DLD1 (cell line): ENCODE data around the gene WSCD1.

Experiments
- in situ Hi-C: cut with HindIII; loops from 2 replicates; pipeline ENCODE4 v1.10.0; 2017; ENCODE audit warnings: low sequenced_read_pairs

Gene WSCD1

DNA sequence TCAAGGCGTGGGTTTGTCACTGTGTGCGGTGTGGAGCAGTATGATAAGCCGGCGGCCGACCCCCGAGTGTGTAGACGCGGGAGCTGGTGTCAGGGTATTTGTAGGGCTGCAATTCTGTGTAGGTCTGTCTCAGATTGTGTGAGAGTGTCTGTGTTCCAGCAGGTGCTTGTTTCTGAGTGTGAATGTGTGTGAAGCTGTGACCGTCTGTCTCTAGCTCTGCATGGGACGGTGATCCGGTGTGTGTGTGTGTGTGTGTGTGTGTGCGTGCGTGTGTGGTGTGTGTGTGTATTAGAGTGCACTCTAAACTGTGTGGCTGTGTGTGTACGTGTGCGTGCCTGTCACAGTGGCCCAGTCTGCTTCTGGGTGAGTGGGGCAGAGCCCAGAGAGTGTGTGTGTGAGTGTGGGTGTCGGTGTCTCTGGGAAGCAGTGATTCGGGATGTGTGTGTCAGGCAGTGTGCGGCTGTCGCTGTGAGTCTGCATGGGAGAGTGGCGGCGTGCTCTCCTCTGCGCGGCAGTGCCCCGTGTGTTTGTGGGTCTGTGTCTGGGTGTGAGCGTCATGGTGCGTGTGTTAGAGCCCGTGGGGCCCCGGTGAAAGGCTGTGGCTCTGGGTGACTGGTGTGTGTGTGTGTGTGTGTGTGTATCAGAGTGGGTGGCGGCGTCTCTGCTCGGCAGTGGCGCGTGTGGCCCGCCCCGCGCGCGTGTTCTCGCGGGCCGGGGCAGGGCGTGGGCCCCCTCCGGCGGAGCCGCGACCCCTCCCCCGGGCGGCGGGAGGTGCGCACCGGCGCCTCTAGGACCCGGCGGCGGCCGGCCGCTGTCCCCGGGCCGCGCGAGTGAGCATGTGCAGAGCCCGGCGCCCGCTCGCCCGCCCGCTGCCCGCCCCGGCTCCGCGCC lies at the start of gene WSCD1:
WSCD1 (plus strand) TSS at position 841 of the 891 bp plus-strand sequence. CDS start 10,280 bp downstream, outside the sequence.
- in situ Hi-C loops = no loop called here

DNA sequence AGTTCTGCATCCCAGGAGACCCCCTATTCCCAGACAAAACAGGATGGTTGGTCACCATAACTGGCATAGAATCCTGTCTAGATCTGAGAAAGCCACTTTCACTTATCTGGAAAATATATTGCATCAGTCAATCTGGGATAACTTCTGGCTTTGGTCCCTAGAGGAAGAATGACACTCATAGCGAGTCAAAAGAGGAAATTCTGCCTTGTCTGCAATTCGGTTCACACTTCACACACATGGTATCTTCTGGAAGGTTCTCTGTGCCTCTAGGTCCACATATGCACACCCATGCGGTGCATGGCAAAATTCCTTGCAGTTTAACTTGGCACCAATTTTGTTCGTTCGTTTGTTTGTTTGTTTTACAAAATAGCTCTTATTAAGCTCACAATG lies 49.2 kb upstream of the WSCD1 start:
- in situ Hi-C loops = no loop called here

DNA sequence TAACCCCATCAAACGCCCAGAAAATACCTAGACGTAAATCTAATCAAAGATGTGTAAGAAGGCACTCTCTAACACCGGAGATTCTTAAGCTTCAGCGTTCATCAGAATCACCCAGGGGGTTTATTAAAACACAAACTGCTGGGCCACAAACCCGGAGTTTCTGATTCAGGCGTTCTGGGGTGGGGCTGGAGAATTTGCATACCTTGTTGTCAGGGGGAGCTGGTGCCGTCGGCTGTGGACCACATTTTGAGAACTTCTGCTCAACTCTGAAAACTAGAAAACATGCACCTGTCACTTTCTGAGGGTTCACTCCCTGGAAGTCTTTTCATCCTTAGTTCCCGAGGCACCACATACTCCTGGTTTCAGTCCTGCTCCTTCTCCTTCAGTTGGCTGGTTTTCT lies 48.6 kb upstream of the WSCD1 start:
- in situ Hi-C loops = no loop called here

DNA sequence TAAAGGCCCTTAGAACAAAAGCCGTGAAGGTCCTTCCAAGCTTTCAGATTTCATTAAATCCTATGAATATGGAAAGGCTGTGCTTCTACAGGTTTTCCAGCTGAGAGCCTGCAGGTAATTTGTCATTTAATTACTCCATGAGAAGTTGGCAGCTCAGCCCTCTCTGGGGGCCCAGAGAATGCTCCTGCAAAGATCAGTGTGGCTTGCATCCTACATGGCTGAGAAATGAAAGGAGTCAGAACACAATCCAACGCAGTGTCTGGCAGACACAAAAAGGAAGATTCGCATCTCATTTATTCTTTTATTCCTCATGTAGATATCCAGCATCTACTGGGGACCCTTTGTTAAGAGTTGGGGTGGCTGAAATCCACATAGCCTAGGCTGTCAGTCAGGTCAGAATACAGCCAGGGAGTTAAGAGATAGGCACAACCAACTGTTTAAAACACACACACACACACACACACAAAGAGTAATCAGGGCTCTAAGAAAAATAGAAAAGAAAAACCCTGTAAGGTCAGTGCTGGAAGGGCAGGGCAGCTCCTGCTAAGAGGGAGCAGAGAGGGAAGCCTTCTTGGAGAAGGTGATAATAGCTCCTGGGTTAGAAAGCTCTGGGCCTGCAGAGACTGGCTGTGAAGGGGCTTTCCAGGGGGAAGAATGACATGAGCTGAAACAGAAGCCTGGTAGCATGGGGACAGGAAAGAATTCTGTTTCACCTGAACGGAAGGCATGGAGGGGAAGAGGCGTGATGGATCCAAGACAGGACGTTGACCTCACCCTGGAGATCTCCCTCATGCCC lies 46.9 kb upstream of the WSCD1 start:
- in situ Hi-C loops = no loop called here

DNA sequence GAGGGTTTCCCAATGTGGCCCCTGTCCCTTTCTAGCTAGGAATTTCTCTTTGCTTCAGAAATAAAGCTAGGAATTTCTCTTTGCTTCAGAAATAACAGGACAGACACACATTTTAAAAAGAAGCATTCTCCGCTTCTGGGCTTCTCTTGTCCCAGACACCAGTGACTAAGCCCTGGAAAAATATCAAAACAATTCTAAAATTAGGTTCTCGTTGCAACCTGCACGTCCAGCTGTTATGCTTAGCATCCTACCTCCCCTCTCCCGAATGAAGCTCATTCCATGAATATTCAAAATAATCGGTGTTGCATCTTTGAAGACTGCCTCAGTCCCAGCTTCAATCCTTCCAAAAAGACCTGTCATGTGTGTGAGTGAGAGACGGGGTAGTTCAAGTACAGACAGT lies 45.6 kb upstream of the WSCD1 start:
- in situ Hi-C loops = no loop called here

DNA sequence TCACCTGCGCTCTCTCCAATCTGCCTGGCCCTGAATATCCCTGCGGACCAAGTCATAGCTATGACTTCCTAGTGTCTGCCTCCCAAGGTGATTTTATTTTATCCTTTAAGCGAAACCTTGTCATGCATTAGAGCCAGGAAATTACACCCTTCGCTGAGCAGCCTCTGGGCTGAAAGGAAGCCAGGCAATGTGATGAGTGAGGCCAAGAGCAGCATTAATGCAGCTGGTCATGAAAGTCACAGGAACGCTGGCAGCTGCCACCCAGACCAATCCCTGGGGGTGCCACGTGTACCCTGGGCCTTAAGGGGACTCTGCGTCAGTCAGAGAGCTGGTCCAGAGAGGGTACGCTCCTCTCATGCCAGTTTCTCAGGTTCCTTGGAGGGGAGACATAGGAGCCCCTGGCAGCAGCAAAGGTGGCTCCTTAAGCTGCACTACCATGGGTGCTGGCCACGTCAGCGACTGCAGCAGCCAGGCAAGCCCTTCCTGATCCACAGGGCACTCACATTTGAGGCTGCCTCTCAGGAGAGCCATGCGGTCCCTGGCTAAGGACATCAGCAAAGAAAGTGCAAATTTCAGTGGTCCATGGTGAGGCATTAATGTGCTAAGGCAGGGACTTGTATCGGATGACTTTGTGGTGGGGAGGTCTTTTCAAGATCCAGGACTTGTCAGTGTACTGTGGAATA lies 42.7 kb upstream of the WSCD1 start:
- in situ Hi-C loops = no loop called here

DNA sequence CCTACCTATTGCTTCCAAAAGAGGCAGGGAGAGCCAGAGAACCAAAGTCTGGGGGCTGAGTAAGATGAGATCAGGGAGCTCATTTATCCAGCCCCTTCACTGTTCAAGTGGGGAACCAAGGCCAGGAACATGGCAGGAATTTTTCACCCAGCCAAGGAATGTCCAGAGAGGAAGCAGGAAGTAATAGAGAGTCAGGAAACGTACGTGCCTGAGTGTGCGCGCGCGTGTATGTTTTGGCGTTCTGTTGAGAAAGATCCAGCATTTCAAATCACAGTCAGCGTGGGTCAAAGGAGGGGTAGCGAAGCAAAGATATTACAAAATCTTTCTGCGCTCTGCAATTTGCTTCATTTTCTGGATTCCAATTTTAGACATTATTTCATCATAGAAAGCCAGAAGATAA lies 41.9 kb upstream of the WSCD1 start:
- in situ Hi-C loops = no loop called here

DNA sequence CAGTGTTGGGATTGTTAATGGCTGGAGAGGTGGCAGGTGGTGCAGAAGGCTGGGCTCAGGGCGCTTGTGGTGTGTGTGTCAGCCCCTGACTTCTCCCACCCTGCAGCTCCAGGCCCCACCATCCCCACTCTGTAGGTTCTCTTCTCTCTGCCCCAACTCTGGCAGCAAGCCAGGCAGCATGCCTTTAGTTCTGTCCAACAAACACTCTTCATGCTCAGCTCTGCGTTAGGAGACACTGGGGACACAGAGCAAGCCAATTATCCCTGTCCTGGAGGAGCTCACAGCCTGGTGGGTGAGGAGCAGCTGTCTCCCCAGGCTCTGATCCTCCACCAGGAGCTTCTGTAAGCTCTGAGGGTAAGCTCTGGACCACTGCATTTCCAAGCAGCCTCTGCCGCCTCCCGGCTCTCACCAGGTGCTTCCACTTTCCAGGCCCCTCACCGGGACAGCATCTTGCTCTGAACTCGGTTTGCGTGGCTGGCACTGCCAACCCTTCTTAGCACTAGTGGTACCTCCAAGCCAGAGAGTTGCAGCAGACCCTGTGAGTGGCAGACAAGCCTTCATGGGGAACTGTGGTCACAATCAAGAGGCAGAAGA lies 34.3 kb upstream of the WSCD1 start:
- in situ Hi-C loops = no loop called here

DNA sequence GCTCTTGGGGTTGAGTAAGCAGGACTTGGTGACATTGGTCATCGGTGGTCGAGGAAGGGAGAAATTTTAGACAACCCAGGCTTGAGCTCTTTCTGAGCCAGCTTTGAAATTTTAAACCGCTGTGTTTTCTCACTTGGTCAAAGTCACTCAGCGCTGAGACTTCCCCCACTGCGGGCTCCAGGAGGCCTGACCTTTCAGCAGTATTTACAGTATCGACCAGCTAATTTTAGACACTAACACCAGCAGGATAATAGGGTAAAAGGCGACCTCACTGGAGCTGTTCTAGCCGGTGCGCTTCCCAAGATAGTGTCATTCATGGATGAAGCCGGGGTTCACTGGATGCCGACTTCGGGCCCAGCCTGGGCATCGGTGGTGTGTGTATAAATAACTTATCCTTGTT lies 29.7 kb upstream of the WSCD1 start:
- in situ Hi-C loops = no loop called here

DNA sequence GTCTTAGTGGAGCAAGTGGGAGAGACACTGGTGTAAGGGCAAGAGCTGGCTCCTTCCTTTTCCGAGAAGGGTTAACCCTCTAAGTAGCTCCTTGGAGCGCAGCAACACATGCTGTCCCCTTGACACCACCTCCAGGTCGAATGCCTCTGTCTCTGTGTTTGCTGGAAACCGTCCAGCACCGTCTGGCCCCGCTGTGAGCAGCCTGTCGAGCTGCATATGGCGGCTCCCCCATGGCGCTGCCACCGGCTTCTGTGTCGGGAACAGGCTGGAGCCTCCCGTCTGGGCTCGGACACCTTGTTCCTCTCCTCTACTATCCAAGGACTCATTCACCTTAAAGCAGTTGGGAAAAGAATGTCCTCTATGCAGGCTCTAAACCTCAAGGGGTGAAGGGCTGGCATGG lies 28.9 kb upstream of the WSCD1 start:
- in situ Hi-C loops = no loop called here

DNA sequence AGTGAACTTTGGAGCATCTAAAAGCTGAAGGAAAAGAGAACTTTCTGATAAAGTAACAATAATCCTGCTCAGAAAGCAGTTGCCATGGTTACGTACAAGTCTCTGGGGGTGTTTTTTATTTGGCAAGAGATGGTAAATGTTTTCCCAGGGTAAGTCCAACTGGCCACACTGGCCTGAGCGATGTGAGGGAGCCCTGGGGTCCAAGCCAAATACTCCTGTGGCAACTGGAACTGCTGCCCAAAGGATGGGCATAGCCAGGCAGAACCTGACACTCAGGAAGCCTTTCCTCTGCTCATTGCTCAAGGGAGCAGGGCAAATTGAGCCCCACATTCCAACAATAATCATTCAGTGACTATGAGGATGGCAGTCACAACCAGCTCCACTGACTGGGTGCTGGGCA lies 26.8 kb upstream of the WSCD1 start:
- in situ Hi-C loops = no loop called here

DNA sequence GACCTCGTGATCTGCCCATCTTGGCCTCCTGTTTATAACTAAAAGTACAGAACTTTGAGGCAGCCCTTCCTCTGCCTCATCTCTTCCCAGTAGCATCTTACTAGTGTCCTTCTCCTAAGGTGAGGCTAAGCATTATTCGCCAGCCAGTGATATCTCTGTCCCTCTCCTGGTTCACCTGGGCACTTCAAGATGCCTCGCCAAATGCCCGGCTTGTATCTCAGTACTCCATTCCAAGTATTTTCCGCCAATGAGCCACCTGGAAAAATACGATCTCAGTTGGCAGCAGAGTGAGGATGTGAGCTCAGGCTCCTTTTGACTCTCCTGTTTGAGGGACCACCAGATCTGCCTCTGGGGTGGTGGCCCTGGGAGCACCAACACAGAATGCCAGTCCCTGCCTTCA lies 25.9 kb upstream of the WSCD1 start:
- in situ Hi-C loops = no loop called here

DNA sequence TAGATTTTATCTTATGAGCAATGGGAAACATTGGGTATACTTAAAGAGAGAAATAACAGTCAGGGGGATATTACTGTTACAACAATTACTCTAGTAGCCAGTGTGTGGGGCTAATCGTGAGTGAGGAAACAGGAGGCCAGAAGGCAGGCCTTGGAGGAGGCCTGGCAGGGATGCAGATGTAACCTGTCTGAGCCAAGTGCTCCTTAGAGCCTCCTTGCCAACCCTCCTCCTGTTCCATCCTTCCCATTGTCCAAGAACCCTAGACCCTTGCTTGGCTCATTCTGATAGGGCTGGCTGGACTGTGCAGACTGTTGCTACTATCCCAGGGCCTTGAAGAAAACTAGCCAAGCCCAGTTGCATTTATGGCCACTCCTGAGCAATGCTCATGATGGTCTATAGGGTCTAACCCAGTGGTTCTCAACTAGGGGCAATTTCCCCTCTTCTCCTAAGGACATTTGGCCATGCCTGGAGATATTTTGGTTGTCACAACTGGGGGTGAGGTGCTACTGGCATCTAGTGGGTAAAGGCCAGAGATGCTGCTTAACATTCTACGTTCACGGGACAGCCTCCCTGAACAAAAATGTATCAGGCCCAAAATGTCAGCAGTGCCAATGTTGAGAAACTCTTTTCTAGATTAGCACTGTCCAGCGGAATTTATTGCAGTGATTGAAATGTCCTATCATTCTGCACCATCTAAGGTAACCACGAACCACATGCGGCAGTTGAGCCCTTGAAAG lies 24.4 kb upstream of the WSCD1 start:
- in situ Hi-C loops = no loop called here

DNA sequence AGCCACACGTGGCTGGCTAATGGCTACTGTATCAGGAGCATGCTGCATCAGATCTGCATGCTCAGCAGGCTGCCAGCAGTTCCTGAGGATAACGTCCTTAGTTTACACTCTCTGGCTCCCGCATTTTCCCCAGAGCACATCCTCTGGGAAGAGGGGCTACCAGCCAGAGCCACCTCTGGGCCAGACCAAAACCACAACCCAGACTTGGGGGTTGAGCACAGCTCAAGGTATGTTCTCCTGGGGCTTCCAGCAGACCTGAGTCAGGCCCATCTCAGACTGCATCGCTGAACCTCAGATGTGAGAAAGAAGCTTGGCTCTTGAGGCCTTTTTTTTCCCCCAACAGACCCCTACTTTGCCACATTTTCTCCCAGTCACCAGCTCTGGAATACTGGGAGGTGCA lies 23.7 kb upstream of the WSCD1 start:
- in situ Hi-C loops = no loop called here

DNA sequence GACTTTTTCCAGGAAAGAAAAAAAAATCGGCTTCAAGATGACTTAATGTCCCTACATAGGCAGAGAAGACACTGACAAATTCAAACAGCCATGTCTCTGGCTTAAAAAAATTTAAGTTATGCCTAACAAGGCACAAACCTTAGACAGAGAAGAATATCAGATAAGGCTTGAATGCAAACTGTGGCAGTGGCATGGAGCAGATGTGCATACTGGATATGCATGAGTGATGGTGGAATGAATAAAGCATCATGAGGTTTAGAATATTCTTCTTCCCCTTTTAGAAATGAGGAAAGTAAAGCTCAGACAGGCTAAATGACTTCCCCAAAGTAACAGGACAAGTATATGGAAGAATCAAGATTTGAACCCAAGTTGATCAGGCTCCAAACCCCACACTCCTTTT lies 23.2 kb upstream of the WSCD1 start:
- in situ Hi-C loops = no loop called here

DNA sequence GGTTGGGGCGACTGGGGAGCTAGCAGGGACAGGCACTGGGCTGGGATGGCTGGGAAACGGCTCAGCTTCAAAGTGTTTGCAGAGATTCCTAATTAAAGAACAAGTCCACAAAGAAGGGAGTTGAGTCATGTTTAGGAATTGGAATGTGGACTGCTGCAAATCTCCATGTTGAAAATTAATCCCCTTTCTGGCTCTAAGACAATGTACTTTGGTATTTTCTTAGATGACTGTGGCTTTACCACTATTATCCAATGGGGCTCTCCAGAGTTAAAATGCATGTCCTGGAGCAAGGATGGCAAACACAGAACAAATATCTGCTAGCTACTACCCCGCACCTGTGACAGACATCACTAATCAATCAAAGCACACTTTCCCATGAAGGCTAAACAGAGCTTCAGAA lies 22.2 kb upstream of the WSCD1 start:
- in situ Hi-C loops = no loop called here

DNA sequence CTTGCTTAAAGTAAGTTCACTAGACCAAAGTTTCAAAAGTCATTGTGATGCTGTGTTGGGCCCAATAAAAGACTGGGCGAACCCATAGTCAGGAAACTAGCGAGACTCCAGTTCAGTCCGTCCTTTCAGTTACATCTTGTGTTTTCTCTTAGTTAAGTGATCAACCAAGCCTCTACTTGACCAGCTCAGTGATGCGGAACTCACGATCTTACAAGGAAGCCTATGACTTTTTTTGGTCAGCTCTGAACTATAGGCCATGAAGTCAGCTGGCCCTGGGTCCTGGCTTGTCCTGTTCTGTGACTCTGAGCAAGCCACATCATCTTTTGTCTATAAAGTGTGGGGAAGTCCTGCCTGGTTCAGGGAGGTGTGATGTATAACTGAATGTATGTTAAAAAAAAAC lies 21.7 kb upstream of the WSCD1 start:
- in situ Hi-C loops = no loop called here

DNA sequence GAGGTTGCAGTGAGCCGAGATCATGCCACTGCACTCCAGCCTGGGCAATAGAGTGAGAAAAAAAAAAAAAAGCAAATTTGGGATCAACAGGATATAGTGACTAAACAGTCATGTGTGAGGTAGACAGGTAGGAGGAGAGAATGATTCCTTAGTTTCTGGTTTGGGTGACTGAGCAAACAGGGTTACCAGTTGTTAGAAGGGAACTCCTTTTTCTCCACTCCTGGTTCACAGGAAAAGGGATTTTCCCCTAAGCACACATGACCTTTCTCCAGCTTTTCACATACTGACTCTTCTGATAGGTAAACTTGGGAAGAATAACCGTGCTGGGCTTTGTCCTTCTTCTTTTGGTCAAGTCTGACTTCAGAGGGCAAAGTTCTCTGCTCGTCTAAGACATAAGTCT lies 17.3 kb upstream of the WSCD1 start:
- in situ Hi-C loops = no loop called here

DNA sequence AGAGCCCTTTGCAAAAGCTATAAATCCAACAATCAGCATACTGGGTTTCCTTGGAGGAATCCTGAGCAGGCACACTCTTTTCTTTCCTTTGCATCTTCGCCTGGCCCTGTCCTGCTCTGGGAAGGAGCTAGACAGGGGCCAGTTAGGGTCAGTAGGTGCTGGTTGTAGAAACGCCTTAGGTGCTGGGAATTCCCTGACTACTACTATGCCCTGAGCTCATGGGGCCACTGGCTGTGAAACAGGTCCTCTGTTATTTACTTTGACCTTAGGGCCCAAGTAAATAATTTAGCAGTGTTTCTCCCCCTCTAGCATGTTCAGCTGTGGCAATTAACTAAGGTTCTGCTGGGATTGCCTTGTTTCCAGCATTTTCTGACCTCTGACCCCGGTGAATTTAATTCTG lies 15.8 kb upstream of the WSCD1 start:
- in situ Hi-C loops = no loop called here

DNA sequence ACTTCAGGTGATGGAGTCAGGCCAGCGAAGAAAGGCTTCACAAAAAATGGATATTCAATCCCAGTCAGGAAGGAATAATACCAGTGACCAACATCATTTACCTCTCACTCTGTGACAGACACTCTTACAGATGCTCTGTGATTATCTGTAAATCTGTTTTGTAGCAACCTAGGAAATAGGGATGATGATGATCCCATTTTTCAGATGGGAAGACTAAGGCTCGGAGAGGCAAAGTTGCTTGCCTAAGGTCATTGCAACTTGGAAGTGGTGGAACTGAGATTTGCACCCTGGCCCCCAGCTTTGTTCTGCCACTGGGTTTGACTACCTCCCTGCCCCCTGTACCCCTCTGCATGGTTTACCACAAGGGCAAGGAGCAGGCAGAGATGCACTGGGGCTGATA lies 14.1 kb upstream of the WSCD1 start:
- in situ Hi-C loops = no loop called here

DNA sequence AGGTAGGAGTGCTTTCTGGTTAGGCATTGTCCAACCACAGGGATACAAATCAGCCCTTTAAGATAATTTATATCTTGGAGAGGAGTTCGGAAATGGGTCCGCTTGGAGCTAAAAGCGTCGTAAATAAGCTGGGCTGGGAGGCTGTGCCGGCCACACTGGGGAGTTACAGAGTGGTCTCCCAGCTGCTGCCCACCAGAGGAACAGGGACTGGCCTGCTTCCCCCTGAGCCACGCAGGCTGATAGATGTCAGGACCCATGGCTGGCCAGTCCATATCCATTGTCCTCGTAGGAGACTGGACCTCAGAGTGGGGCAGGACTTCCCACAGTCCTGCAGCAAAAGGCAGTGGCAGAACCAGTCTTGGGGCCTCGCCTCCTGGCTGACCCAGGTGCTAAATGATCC lies 12.6 kb upstream of the WSCD1 start:
- in situ Hi-C loops = no loop called here
